Right cardiac atrium (tissue), 5 donors: ENCODE data around the gene ADAMTS14. TPM values are rescaled to one million over a fixed set of nuclear protein-coding genes. Genes with fewer than 3 reads are reported as not detected.
"Not testable (repeated sequence)": the region's sequence is repeated elsewhere in the genome, so short reads cannot be mapped to it uniquely, and the experiment has no call there.

Experiments
- ATAC-seq, 2 donors: fragments of 200-7000 bp; cut with Tn5 transposase; one replicate each; pipeline versions ENCODE4 v1.8.0 to v1.9.1; 2020; ENCODE audit warnings: moderate library complexity in 2 of 2, mild to moderate bottlenecking in 1 of 2
- DNase-seq, 3 donors: peaks; one replicate each; pipeline ENCODE4 v3.0.0-alpha.2; 2020
- H3K27ac ChIP-seq: one replicate; pipeline ENCODE4 v1.5.1; 2013; ENCODE audit warnings: mild to moderate bottlenecking, low read length, control low read depth, moderate library complexity
- H3K27me3 ChIP-seq: one replicate; pipeline ENCODE4 v1.6.1; 2013; ENCODE audit not compliant: control insufficient read depth, insufficient read depth
- H3K4me1 ChIP-seq: one replicate; pipeline ENCODE4 v1.6.1; 2013; ENCODE audit warnings: low read length; ENCODE audit not compliant: control insufficient read depth, insufficient read depth
- H3K4me3 ChIP-seq: one replicate; pipeline ENCODE4 v1.5.1; 2013; ENCODE audit warnings: low read length, control low read depth
- H3K9me3 ChIP-seq: one replicate; pipeline ENCODE4 v1.6.1; 2013; ENCODE audit warnings: low read length; ENCODE audit not compliant: control insufficient read depth
- WGBS: extraction: QIAGEN DNeasy Blood & Tissue Kit; methylation state at CpG from one replicate; pipeline ENCODE4 v1.1.7; 2013; 5-methylcytosine and 5-hydroxymethylcytosine counted together
- intact Hi-C, 4 donors: fragments of 100-400 bp; cut with DNase I; formaldehyde crosslinking; loops; one replicate each; pipeline versions ENCODE4 v1.11.0 to v1.14.0; 2022 to 2023
- polyA plus RNA-seq: library from polyadenylated mRNA; stranded (reverse); fragments of 200-250 nt; gene quantifications from one replicate; pipeline ENCODE4 v1.2.3, GENCODE V29; 2013
- total RNA-seq, 4 donors: library from RNA; stranded (reverse); fragmentation: NEBNext Ultra II Directional; extraction: Animal tissue kit (Norgen Biotek cat#: 25700); gene quantifications; one replicate each; pipeline ENCODE4 v1.2.1, GENCODE V29; 2021
- donor health status: healthy with polysubstance abuse.
- donor health status: DM: no; HTN: yes; CAD: no.
- donor health status: DM: no; HTN: no; CAD: no.
- donor health status: DM: no; HTN: yes; CAD: no; lungs with severe emphysema.
- donor health status: DM: yes; HTN: yes; CAD: no.

The ADAMTS14 gene
- total and polyA plus RNA-seq, 5 donors, result 0.03 to 0.36 (median 0.14) TPM

DNA sequence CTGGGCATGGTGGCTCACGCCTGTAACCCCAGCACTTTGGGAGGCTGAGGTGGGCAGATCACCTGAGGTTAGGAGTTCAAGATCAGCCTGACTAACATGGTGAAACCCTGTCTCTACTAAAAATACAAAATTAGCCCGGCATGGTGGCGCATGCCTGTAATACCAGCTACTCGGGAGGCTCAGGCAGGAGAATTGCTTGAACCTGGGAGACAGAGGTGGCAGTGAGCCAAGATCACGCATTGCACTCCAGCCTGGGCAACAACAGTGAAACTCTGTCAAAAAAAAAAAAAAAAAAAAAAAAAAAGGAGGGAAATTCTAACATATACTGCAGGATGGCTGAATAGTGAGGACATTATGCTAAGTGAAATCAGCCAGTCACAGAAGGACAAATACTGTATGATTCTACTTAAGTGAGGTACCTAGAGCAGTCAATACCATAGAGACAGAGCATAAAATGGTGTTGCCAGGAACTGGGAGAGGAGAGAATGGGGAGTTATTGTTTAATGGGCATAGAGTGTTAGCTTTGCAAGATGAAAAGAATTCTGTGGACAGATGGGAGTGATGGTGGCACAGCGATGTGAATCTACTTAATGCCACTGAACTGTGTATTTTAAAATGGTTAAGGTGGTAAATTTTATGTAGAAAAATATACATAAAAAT lies 95.8 kb downstream of the ADAMTS14 start:
- peak in 1 of 3 donors; percentile 7 for DNase-seq
- H3K4me3 ChIP-seq, H3K27me3 ChIP-seq, intact Hi-C loops, ATAC-seq, H3K4me1 ChIP-seq, H3K27ac ChIP-seq, H3K9me3 ChIP-seq: not testable (repeated sequence)
- WGBS, result 79% methylated on average over 6 of the region's 6 CpGs

GRCh38 chr10:70769121-70769520 lies 96.8 kb downstream of the ADAMTS14 start:
- no peaks in the 10 kb centered on the region for H3K27me3 ChIP-seq
- H3K4me1 ChIP-seq, result no peaks in the 10 kb centered on the region
- H3K4me3 ChIP-seq, result no peak overlapping the region
- ATAC-seq (no peak), DNase-seq (no peak)
- no peaks in the 10 kb centered on the region for H3K9me3 ChIP-seq
- WGBS, result 94% methylated on average over 4 of the region's 4 CpGs
- no peak overlapping the region for H3K27ac ChIP-seq
- intact Hi-C loops, result no loop called here

DNA sequence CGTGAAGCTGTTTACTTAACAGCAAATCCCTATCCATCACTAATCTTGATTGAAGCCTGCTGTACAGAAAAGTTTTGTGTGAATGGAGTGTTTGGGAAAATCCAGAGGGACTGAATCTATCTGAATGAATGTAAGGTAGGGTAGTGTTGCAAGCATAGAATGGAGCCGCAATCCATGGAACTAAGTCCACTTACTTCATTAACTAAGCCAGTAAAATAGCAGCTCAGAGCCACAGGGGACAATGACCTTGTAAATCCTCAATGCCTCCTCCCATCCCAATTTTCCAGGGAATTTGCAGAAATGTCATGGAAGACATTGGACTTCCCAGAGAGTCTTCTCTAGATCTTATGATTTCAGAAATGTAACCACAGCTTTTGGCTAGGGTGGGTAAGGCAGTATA lies 97.7 kb downstream of the ADAMTS14 start:
- ATAC-seq (no peak), DNase-seq (no peak)
- 81% methylated on average over 2 of the region's 2 CpGs for WGBS
- no peaks in the 10 kb centered on the region for H3K4me1 ChIP-seq
- no peak overlapping the region for H3K27ac ChIP-seq
- no peak overlapping the region for H3K4me3 ChIP-seq
- intact Hi-C loops, result no loop called here
- no peaks in the 10 kb centered on the region for H3K9me3 ChIP-seq
- no peaks in the 10 kb centered on the region for H3K27me3 ChIP-seq

DNA sequence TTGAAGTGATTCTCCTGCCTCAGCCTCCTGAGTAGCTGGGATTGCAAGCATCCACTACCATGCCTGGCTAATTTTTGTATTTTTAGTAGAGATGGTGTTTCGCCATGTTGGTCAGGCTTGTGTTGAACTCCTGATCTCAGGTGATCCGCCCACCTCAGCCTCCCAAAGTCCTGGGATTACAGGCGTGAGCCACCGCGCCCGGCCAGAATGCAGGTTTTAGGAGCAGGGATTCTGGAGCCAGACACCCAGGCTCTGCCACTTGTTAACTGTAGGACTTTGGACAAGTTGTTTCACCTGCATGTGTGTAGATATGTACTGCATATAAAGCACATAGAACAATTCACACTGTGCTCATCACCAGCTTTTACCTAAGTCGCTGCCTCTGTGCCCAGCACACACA lies 98.2 kb downstream of the ADAMTS14 start:
- DNase-seq, result peak in 1 of 3 donors; percentile 27
- WGBS, result 95% methylated on average over 7 of the region's 7 CpGs
- intact Hi-C loops, ATAC-seq, H3K4me3 ChIP-seq, H3K27ac ChIP-seq, H3K4me1 ChIP-seq, H3K9me3 ChIP-seq, H3K27me3 ChIP-seq: not testable (repeated sequence)

GRCh38 chr10:70771311-70772194 lies 99.2 kb downstream of the ADAMTS14 start:
- intact Hi-C loops, result no loop called here
- 91% methylated on average over 8 of the region's 8 CpGs for WGBS
- no peaks in the 10 kb centered on the region for H3K27me3 ChIP-seq
- H3K27ac ChIP-seq, result no peak overlapping the region
- H3K4me3 ChIP-seq, result no peak overlapping the region
- no peaks in the 10 kb centered on the region for H3K9me3 ChIP-seq
- H3K4me1 ChIP-seq, result no peaks in the 10 kb centered on the region
- ATAC-seq, result no peak
- peak in 1 of 3 donors; percentile 8 for DNase-seq

- ATAC-seq (no peak), DNase-seq (peak in 1 of 3 donors; percentile 17)
- WGBS, result 87% methylated on average over 4 of the region's 4 CpGs
- intact Hi-C loops, result no loop called here
- Histone ChIP-seq H3K4me3 (no peak overlapping the region), H3K27ac (no peak overlapping the region), H3K27me3 (no peaks in the 10 kb centered on the region), H3K4me1 (no peaks in the 10 kb centered on the region), H3K9me3 (no peaks in the 10 kb centered on the region)
Observed at GRCh38 chr10:70772627-70773026, 100.3 kb downstream of the ADAMTS14 start.

- H3K4me1 ChIP-seq, result no peaks in the 10 kb centered on the region
- intact Hi-C loops, result no loop called here
- H3K9me3 ChIP-seq, result no peaks in the 10 kb centered on the region
- ATAC-seq, result no peak
- peak in 1 of 3 donors; percentile 8 for DNase-seq
- no peak overlapping the region for H3K27ac ChIP-seq
- WGBS, result 90% methylated on average over 9 of the region's 9 CpGs
- H3K4me3 ChIP-seq, result no peak overlapping the region
- H3K27me3 ChIP-seq, result no peaks in the 10 kb centered on the region
Observed at GRCh38 chr10:70773461-70773860, 101.2 kb downstream of the ADAMTS14 start.

DNA sequence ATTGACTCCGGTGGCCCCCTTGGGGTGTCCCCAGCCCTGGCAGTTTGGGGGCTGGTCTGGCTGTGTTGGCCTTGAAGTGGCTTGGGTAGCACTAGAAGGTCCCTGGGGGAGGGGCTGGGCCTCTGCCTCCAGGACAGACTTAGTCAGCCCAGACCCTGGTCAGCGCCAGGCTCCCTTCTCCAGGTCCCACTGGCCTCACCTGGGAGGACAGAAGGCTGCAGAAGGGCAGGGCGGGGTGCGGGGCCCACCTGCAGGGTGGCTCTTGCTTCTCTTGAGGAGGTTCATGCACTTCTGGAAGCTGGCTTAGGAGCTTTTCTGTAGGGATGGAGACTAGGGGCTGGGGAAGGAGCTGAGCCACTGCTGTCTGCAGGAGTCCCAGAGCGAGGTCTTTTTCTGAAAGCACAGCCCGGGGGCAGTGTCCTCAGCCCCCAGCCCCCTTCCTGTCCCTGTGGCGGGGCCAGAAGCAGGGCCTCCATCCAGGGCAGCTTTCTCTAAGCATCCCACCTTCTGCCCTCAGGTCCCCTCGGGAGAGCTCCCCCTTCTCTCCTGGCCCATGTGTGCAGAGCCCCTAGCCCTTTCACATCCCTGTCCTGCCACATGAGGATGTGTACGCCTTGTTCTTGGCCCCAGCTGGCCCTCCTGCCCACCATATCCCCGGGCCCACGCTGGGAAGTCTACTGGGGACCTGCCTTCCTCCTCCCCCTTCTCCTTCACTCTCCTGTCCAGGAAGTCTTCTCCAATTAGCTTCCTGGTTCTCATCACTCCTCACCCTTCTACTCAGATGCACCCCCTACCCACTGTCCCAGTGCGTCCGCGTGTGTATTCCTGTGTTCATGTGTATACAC lies 101.9 kb downstream of the ADAMTS14 start:
- H3K4me3 ChIP-seq, result no peak overlapping the region
- intact Hi-C loops, result no loop called here
- ATAC-seq (no peak), DNase-seq (peak in 2 of 3 donors; percentile 35 to 39)
- H3K27ac ChIP-seq, result no peak overlapping the region
- no peaks in the 10 kb centered on the region for H3K4me1 ChIP-seq
- WGBS, result 86% methylated on average over 14 of the region's 14 CpGs
- no peaks in the 10 kb centered on the region for H3K27me3 ChIP-seq
- H3K9me3 ChIP-seq, result no peaks in the 10 kb centered on the region

DNA sequence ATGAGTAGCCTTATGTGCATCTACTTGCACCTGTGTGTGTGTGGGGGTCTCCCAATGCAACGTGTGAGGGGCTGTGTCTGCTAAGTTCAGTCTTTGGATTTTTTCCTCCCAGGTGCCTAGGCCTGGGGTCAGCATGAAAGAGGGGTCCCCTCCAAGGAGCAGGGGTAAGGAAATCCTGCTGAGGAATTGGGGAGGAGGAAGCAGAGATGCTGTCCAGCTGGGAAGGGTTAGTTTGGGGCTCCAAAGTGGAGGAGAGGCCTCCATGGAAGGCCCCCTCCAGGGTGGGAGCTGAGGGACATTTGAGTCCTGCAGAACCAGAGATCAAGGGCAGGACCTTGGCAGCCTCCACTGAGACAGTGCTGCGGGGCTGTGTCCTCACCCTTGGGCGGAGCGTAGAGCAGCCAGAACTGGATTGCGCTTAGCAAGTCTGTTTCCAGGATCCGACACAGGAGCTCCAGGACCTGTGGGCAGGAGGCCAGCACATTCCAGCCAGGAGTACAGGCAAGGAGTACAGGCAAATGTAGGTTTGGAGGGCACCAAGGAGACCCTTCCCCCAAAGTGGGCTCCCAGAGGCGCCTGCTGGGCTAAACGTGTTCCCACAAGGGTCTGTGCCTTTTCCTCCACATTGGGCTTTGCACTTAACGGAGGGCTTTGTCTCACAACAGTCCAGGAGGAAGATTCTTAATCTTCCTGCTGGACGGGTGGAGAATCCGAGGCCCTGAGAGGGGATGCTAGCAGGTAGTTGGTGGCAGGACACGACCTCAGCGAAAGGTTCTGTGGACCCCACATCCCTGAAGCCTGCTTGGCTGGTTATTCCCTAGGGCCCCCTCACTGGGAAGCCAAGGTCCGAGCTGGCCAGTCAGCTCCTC lies 102.7 kb downstream of the ADAMTS14 start:
- H3K4me1 ChIP-seq, result no peaks in the 10 kb centered on the region
- no peaks in the 10 kb centered on the region for H3K27me3 ChIP-seq
- intact Hi-C loops, result no loop called here
- WGBS, result 82% methylated on average over 14 of the region's 14 CpGs
- DNase-seq (peak in 2 of 3 donors; percentile 39 to 41), ATAC-seq (no peak)
- H3K27ac ChIP-seq, result no peak overlapping the region
- H3K4me3 ChIP-seq, result no peak overlapping the region
- no peaks in the 10 kb centered on the region for H3K9me3 ChIP-seq

GRCh38 chr10:70775679-70776454 lies 103.6 kb downstream of the ADAMTS14 start:
- 87% methylated on average over 13 of the region's 13 CpGs for WGBS
- Histone ChIP-seq H3K4me3 (no peak overlapping the region), H3K27ac (no peak overlapping the region), H3K9me3 (no peaks in the 10 kb centered on the region), H3K27me3 (no peaks in the 10 kb centered on the region), H3K4me1 (no peaks in the 10 kb centered on the region)
- DNase-seq (no peak), ATAC-seq (no peak)
- intact Hi-C loops, result no loop called here
